ENCODE measurements around the gene CHRND. TPM values are rescaled to one million over a fixed set of nuclear protein-coding genes. Genes with fewer than 3 reads are reported as not detected.

Gene CHRND
- total RNA-seq, 1 donor from 2014 or later = not detected

GRCh38 chr2:232480201-232481190, 45.5 kb upstream of the CHRND start:
- no peak for FAIRE-seq
- H3K36me3 ChIP-seq (ENCODE audit: control insufficient read depth, insufficient read depth, low read length) = no peaks in the 10 kb centered on the region
- no peak for TF ChIP-seq CTCF (IDR thresholded peaks at IDR 0.05; ENCODE audit: insufficient read depth, low read length, severe bottlenecking)
- no peak overlapping the region for H3K4me3 ChIP-seq (ENCODE audit: low read depth, low read length)
- DNase-seq (ENCODE audit: low read depth) = no peak
- peaks cover 11% of the 10 kb centered on the region for H3K27me3 ChIP-seq (ENCODE audit: control insufficient read depth, insufficient read depth, low read length)

GRCh38 chr2:232481322-232482140, 44.4 kb upstream of the CHRND start:
- Histone ChIP-seq H3K36me3 (ENCODE audit: control insufficient read depth, insufficient read depth, low read length) (no peaks in the 10 kb centered on the region), H3K4me3 (ENCODE audit: low read depth, low read length) (no peak overlapping the region), H3K27me3 (ENCODE audit: control insufficient read depth, insufficient read depth, low read length) (peaks cover 18% of the 10 kb centered on the region)
- DNase-seq (ENCODE audit: low read depth) (no peak), FAIRE-seq (no peak)
- TF ChIP-seq CTCF (IDR thresholded peaks at IDR 0.05; ENCODE audit: insufficient read depth, low read length, severe bottlenecking) = no peak

- FAIRE-seq (no peak), DNase-seq (ENCODE audit: low read depth) (no peak)
- no peaks in the 10 kb centered on the region for H3K36me3 ChIP-seq (ENCODE audit: control insufficient read depth, insufficient read depth, low read length)
- H3K4me3 ChIP-seq (ENCODE audit: low read depth, low read length) = no peak overlapping the region
- H3K27me3 ChIP-seq (ENCODE audit: control insufficient read depth, insufficient read depth, low read length) = peaks cover 25% of the 10 kb centered on the region
- TF ChIP-seq CTCF (IDR thresholded peaks at IDR 0.05; ENCODE audit: insufficient read depth, low read length, severe bottlenecking) = no peak
Measured at GRCh38 chr2:232482301-232483238, 43.4 kb upstream of the CHRND start.

GRCh38 chr2:232483311-232483922, 42.5 kb upstream of the CHRND start:
- FAIRE-seq (no peak), DNase-seq (ENCODE audit: low read depth) (no peak)
- no peak for TF ChIP-seq CTCF (IDR thresholded peaks at IDR 0.05; ENCODE audit: insufficient read depth, low read length, severe bottlenecking)
- Histone ChIP-seq H3K36me3 (ENCODE audit: control insufficient read depth, insufficient read depth, low read length) (no peaks in the 10 kb centered on the region), H3K4me3 (ENCODE audit: low read depth, low read length) (no peak overlapping the region), H3K27me3 (ENCODE audit: control insufficient read depth, insufficient read depth, low read length) (peaks cover 29% of the 10 kb centered on the region)

All from bronchial epithelial cell (primary cell).